Vein endothelial cell (primary cell): Measurements from ENCODE around the gene ANKRD39. TPM values are rescaled to one million over a fixed set of nuclear protein-coding genes. Genes with fewer than 3 reads are reported as not detected.

Source experiments
- small RNA-seq: library from RNA; depleted of rRNA; stranded (forward); fragments of <200 nt; gene quantifications from one replicate; pipeline ENCODE3, GENCODE V24; 2012
- total RNA-seq: library from RNA; depleted of rRNA; stranded (reverse); fragments of >200 nt; gene quantifications from 2 replicates; pipeline ENCODE4 v1.2.3, GENCODE V29; 2012

The ANKRD39 gene, protein sequence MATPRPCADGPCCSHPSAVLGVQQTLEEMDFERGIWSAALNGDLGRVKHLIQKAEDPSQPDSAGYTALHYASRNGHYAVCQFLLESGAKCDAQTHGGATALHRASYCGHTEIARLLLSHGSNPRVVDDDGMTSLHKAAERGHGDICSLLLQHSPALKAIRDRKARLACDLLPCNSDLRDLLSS
- 5.6 and 8.0 TPM in 2 replicates for total RNA-seq

DNA sequence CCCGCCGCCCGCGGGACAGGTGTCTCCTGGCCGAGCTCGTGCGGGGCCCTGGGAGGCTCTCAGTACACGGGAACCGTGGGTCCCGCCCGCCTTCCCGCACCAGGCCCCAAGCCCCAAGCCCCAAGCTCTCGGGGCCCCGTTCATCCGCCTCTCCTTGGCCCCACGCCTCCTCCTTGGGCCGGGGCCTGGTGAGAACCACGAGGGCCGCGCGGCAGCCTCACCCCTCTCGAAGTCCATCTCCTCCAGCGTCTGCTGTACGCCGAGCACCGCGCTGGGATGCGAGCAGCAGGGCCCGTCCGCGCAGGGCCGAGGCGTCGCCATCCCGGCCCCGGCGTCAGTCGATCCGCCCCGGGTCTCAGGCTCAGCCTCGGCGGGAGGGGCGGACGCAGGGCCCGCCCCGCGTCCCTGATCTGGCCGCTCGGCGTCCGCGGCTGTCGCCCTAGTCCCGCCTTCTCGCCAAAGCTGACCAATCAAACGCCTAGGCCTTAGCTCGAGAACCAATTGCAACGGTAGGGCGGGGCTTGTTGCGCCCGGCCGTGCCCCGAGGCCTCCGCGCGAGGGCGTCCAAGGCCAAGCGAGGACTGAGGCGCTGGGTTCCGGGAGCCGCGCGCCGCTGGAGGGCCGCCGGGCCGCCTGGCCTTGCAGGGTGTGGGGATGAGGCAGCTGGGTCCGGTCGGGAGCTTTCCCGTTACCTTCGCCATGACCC lies at the start of gene ANKRD39:
TSS of gene ANKRD39 (minus strand) at position 350 of the 706 bp plus-strand sequence. CDS start at position 321, 29 bp downstream.

DNA sequence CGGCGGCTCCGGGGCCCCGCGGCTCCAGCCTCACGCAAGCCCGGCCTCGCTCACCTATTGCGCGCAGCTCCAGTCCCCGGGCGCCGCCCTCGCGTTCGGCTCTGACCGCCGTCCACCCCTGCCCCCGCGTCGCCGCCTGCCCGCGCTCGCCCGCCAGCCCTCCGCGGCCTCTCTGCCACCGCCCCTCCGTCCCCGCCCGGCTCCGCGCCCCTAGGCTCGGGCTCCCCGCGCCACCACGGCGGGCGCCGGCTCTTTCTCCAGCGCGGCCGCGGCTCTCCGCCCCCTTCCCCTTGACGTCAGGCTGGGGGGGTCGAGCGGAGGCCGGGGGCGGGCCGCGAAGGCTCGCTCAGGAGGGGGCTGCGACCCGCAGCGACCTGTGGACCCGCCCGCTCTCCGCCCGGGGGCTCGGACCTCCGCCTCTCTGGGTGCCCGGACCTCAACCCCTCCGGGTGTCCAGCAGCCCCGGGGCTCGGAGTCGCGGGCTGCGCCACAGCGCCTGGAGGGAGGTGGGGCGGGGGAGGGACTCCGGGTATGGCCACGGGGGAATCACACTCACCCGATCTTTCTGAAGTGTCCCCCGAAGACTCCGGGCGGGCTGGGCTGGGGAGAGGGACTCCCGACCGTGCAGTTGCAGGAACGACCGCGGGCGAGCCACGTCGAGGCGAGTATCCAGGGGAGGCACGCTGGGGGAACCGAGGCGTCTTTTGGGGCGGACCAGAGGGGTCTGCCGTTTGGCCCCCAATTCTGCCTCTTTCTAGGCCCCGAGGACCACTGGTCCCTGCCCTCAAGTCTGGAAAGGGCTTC lies 12.2 kb upstream of the ANKRD39 start, which contains the start of gene SEMA4C:
TSS of gene SEMA4C (minus strand) at position 259 of the 804 bp plus-strand sequence. CDS start 2,194 bp downstream, outside the sequence.

DNA sequence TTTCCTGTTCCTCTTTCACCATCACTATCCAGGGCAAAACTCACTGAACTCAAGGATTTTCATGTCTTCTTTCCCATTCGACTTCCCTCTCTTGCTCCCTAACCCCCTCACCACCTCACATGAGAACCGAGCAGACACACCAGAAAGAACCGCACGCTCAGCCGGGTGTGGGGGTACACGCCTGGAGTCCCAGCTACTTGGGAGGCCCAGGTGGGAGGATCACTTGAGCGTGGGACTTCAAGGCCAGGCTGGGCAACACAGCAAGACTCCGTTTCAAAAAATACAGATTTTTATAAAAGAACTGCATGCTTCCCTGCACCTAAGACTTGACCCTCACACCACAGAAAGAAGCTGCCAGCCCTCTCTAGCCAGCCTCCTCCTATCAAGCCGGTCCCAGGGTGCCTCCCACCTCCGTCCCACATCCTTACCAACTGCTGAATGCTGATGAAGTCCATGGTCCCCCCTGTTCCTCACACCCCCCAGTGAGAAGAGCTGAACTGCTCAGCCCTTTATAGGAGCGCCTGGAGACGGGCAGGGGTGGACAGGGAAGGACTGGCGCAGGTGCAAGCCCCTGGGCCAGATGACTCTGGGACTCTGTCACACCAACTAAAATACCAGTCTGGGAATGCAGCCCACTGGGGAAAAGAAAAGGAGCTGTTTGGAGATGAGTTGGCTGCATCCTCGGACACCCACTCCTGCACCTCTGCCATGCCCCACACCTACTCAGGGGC lies 14.1 kb downstream of the ANKRD39 start, which contains the start of gene ANKRD23:
TSS of gene ANKRD23 (minus strand) at position 484 of the 731 bp plus-strand sequence. CDS start at position 455, 29 bp downstream.

DNA sequence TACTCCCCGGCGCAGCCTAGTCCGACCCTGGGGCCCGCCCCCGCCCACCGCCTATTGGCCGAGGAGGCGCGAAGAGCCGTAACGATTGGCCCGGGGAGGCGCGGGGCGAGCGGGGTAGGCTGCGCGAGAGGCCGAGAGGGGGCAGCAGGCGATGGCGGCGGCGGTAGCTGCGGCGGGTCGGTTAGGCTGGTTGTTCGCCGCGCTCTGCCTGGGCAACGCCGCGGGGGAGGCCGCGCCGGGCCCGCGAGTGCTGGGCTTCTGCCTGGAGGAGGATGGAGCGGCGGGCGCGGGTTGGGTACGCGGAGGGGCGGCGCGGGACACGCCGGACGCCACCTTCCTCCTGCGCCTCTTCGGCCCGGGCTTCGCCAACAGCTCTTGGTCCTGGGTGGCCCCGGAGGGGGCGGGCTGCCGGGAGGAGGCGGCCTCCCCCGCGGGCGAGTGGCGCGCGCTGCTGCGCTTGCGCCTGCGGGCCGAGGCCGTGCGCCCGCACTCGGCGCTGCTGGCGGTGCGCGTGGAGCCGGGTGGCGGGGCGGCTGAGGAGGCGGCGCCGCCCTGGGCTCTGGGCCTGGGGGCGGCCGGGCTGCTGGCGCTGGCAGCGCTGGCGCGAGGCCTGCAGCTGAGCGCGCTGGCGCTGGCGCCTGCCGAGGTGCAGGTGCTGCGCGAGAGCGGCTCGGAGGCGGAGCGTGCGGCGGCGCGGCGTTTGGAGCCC lies 41.5 kb downstream of the ANKRD39 start, which contains the start of gene CNNM3:
TSS of gene CNNM3 (plus strand) at position 142 of the 709 bp plus-strand sequence. CDS start at position 152, 10 bp downstream.

Small RNA genes lying within 50 kb of the gene (small RNA-seq; reads per million reads assigned to genes)
- not detected for gene MIR3127

Other genes starting within 250 kb of the ANKRD39 start
- 36.6 and 36.8 TPM in 2 replicates for gene KANSL3, start 219.7 kb downstream of the ANKRD39 start, total RNA-seq
- gene FER1L5, start 215.3 kb downstream of the ANKRD39 start, total RNA-seq: not detected in 2 replicates
- gene LMAN2L, start 118.0 kb downstream of the ANKRD39 start, total RNA-seq: 12.7 and 14.5 TPM in 2 replicates
- gene CNNM4, start 97.1 kb downstream of the ANKRD39 start, total RNA-seq: 3.9 and 4.5 TPM in 2 replicates
- 7.1 and 8.5 TPM in 2 replicates for gene CNNM3, start 41.7 kb downstream of the ANKRD39 start, total RNA-seq
- gene ANKRD23, start 14.0 kb downstream of the ANKRD39 start, total RNA-seq: 0.65 and 1.9 TPM in 2 replicates
- 22.6 and 35.3 TPM in 2 replicates for gene SEMA4C, start 12.1 kb upstream of the ANKRD39 start, total RNA-seq
- not detected in 2 replicates for gene FAM178B, start 128.6 kb upstream of the ANKRD39 start, total RNA-seq
- gene FAHD2B, start 236.9 kb upstream of the ANKRD39 start, total RNA-seq: 5.3 and 7.8 TPM in 2 replicates